Measurements from ENCODE around the gene SPP1.

GRCh38 chr4:87982036-87982435 is 6.5 kb downstream of the SPP1 start:
- TF ChIP-seq POLR2A (IDR thresholded peaks at IDR 0.05) (no peak), CTCF (IDR thresholded peaks at IDR 0.05) (no peak)
